Cardiac septum (tissue), 1 donor: ENCODE measurements around the gene PHF23. TPM values are rescaled to one million over a fixed set of nuclear protein-coding genes. Genes with fewer than 3 reads are reported as not detected.
A peak's percentile ranks its signal among the peaks of the same experiment; 100 is the strongest.

ENCODE experiments used
- DNase-seq: peaks from one replicate; pipeline ENCODE4 v3.0.0-alpha.2; 2020; ENCODE audit warnings: low spot score
- intact Hi-C: fragments of 100-400 bp; cut with DNase I; formaldehyde crosslinking; loops from one replicate; pipeline ENCODE4 v1.14.0; 2022
- total RNA-seq: library from RNA; stranded (reverse); fragmentation: NEBNext Ultra II Directional; extraction: Animal tissue kit (Norgen Biotek cat#: 25700); gene quantifications from one replicate; pipeline ENCODE4 v1.2.1, GENCODE V29; 2021
- donor health status: DM: no; HTN: no; CAD: no.

PHF23 gene
- total RNA-seq, 1 donor from 2014 or later, result 20.5 TPM

- DNase-seq, result no peak
- intact Hi-C loops, result no loop called here
Observed at GRCh38 chr17:7224661-7225111, 14.6 kb downstream of the PHF23 start.

GRCh38 chr17:7224110-7224509 lies 15.1 kb downstream of the PHF23 start:
- DNase-seq, result no peak
- intact Hi-C loops, result no loop called here

- intact Hi-C loops, result no loop called here
- no peak for DNase-seq
Observed at GRCh38 chr17:7223375-7223774, 15.9 kb downstream of the PHF23 start.

GRCh38 chr17:7222972-7223292 lies 16.3 kb downstream of the PHF23 start:
- no peak for DNase-seq
- intact Hi-C loops, result no loop called here

- intact Hi-C loops, result no loop called here
- no peak for DNase-seq
Observed at GRCh38 chr17:7222093-7222971, 16.9 kb downstream of the PHF23 start.

GRCh38 chr17:7221278-7222092 lies 17.8 kb downstream of the PHF23 start:
- no peak for DNase-seq
- intact Hi-C loops, result loop anchor here (2.0 kb wide), 1 partner anchor 17 kb away; the partner anchor contains the start of gene PHF23

- intact Hi-C loops, result loop anchor here (2.0 kb wide), 1 partner anchor 18 kb away; the partner anchor contains the start of gene PHF23
- peak; percentile 84 for DNase-seq
Observed at GRCh38 chr17:7220593-7221277, 18.5 kb downstream of the PHF23 start.

- peak; percentile 96 for DNase-seq
- intact Hi-C loops, result loop anchor here (2.0 kb wide), 1 partner anchor 19 kb away; the partner anchor contains the start of gene PHF23
Observed at GRCh38 chr17:7219812-7220592, 19.3 kb downstream of the PHF23 start, which contains the start of the genes ACADVL and DLG4. Gene ACADVL, plus strand, starts transcription at chr17:7219938. Its CDS starts 47 bp downstream, at chr17:7219985. Gene DLG4, minus strand, starts transcription at chr17:7219836.

- intact Hi-C loops, result no loop called here
- DNase-seq, result no peak
Observed at GRCh38 chr17:7219229-7219811, 19.9 kb downstream of the PHF23 start.

- intact Hi-C loops, result no loop called here
- DNase-seq, result no peak
Observed at GRCh38 chr17:7218758-7219157, 20.5 kb downstream of the PHF23 start.

GRCh38 chr17:7218166-7218565 lies 21.1 kb downstream of the PHF23 start:
- no peak for DNase-seq
- intact Hi-C loops, result no loop called here

- DNase-seq, result peak; percentile 78
- intact Hi-C loops, result no loop called here
Observed at GRCh38 chr17:7217113-7217987, 21.9 kb downstream of the PHF23 start.

GRCh38 chr17:7216242-7217112 lies 22.8 kb downstream of the PHF23 start:
- DNase-seq, result no peak

GRCh38 chr17:7215652-7216180 lies 23.5 kb downstream of the PHF23 start:
- DNase-seq, result no peak
- intact Hi-C loops, result no loop called here

More at GRCh38 chr17:7216242-7217112, 22.8 kb downstream of the PHF23 start:
- intact Hi-C loops, result no loop called here

- intact Hi-C loops, result no loop called here
- DNase-seq, result no peak
Observed at GRCh38 chr17:7215136-7215638, 24.1 kb downstream of the PHF23 start.
